Stimulated activated naive CD4-positive, alpha-beta T cell (primary cell): ENCODE measurements around the gene VMAC.
A peak's percentile ranks its signal among the peaks of the same experiment; 100 is the strongest.

Experiments used
- DNase-seq, 6 experiments: peaks; one replicate each; lab custom pipeline; 2025; lab: John Stamatoyannopoulos, UW

The VMAC gene

GRCh38 chr19:5905114-5905778 lies 574 bp downstream of the VMAC start:
- peak in 2 of 6 experiments; percentile 27 to 37 for DNase-seq

GRCh38 chr19:5907241-5907640 lies 2.6 kb downstream of the VMAC start:
- DNase-seq: no peak

DNA sequence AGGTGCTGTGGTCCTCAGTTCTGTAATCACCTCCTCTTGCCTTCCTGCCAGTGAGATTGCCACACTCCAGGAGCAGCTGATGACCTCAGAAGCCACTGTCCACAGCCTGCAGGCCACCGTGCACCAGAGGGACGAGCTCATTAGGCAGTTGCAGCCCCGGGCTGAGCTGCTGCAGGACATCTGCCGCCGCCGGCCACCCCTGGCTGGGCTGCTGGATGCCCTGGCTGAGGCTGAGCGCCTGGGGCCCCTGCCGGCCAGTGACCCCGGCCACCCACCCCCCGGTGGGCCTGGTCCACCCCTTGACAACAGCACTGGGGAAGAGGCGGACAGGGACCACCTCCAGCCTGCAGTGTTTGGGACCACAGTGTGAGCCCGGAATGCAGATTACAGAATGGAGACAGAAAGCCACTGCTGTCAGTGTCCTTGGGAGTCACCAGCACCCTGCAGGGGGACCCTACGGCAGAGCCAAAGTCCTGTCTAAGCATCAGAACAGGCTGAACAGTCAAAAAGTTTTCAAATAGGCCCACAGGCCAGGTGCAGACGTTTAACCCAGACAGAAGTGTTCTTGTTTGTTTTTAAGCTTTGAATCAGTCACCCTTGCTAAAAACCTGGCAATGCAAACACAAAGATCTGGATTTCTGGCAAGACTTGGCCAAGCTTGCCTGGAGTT lies 4.2 kb downstream of the VMAC start:
- no peak for DNase-seq

- DNase-seq: no peak
Observed at GRCh38 chr19:5910638-5910907, 5.9 kb downstream of the VMAC start.

GRCh38 chr19:5911366-5911765 lies 6.7 kb downstream of the VMAC start:
- DNase-seq: no peak

DNA sequence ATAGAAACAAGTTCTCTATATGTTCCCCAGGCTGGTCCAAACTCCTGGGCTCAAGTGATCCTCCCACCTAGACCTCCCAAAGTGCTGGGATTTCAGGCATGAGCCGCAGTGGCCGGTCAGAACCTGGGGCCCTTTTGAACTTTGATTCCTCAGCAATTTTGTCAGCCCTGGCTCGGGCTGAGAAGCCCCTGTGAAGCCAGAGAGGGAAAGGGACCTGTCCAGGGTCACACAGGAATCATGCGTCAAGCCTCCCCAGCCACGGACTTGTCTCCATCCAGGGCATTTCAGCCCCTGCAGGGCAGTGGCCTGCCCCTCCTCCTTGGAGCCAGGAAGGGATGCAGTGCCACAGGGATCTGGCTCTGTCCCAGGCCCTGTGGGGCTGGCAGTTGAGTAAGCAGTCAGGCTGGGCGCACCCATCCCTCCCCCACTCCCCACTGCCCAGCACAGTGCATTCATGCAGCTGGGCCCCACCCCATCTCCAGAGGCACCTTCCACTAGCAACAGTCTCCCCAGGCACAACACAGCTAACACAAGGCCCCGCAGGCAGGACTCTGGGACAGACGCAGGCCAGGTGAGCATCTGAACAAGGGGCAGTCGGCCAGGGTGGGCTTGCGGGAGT lies 9.2 kb downstream of the VMAC start, which contains the start of gene CAPS:
TSS of gene CAPS (plus strand) at position 516 of the 619 bp plus-strand sequence. CDS start 153 bp downstream, outside the sequence.
- DNase-seq: no peak

GRCh38 chr19:5914358-5914774 lies 9.7 kb downstream of the VMAC start:
- DNase-seq: no peak

DNA sequence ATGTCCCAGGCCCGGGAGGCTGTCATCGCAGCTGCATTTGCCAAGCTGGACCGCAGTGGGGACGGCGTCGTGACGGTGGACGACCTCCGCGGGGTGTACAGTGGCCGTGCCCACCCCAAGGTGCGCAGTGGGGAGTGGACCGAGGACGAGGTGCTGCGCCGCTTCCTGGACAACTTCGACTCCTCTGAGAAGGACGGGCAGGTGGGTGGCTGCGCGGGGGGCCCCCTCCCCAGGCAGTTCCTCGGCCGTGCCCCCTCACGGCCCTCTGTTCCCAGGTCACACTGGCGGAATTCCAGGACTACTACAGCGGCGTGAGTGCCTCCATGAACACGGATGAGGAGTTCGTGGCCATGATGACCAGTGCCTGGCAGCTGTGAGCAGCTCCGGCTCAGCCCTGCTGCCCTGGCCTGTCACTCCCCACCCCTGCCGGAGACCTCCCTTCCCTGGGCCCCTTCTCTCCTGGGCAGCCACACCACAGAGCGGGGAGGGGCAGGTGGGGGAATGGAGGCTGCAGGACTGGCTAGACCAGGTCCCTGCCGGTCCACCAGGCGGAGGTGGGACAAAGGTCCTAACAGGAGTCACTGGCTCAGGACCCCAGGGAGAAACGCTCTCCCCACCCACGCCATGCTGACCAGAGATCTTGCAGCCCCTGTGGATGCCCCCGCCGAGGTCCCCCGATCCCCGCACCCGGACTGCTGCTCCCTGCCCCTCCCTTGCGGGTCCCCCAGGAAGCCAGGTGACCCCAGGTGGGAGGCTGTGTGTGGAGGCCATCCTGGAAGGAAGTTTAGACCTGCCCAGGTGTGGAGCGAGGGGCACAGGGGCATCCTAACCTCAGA lies 10.5 kb downstream of the VMAC start:
- DNase-seq: no peak

- no peak for DNase-seq
Observed at GRCh38 chr19:5915782-5916165, 11.1 kb downstream of the VMAC start.

GRCh38 chr19:5916181-5916708 lies 11.6 kb downstream of the VMAC start:
- DNase-seq: no peak

GRCh38 chr19:5917431-5918107 lies 12.9 kb downstream of the VMAC start:
- DNase-seq: no peak

- DNase-seq: no peak
Observed at GRCh38 chr19:5918463-5919079, 13.9 kb downstream of the VMAC start.

DNA sequence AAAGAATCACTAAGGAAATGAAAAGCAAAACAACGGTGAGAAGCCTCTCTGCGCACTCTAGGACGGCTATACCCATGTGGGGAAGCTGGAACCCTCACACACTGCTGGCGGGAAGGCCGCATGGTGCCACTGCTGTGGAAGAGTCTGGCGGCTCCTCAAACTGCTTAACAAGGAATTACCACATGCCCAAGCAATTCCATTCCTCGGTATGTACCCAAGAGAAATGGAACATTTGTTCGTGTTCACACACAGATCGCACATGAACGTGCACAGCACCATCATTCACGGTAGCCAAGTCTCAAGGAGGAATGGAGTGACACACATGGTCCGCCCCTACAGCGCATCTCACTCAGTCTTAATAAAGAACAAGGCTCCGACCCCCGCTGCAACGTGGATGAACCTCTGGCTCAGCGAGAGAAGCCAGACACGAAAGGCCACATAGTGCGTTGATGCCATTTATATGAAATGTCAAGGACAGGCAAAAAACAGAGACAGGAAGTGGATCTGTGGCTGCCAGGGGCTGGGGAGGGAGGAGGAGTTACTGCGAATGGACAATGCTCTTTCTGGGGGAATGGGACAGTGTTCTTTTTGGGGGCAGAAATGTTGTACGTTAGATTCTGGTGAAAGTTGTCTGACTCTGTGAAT lies 17.0 kb downstream of the VMAC start:
- DNase-seq: no peak

GRCh38 chr19:5922161-5922545 lies 17.5 kb downstream of the VMAC start:
- DNase-seq: no peak

DNA sequence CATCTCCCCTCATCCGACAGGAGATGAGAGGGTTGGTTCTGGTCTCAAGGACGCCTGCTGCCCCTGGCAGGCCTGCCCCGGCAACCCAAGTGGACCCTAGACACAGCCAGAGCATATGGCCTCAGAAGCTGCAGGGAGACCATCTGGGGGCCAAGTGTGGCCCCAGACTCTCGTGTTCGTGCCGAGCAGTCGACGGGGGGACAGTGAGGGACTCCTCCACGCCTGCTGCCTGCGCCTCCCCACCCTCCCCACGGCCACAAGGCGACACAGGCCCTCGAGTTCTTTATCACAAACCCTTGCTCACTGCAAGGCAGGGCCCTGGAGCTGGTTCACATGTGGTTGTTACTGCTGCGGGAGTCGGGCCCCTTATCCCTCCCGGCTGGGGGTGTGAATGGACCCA lies 18.7 kb downstream of the VMAC start:
- no peak for DNase-seq

DNA sequence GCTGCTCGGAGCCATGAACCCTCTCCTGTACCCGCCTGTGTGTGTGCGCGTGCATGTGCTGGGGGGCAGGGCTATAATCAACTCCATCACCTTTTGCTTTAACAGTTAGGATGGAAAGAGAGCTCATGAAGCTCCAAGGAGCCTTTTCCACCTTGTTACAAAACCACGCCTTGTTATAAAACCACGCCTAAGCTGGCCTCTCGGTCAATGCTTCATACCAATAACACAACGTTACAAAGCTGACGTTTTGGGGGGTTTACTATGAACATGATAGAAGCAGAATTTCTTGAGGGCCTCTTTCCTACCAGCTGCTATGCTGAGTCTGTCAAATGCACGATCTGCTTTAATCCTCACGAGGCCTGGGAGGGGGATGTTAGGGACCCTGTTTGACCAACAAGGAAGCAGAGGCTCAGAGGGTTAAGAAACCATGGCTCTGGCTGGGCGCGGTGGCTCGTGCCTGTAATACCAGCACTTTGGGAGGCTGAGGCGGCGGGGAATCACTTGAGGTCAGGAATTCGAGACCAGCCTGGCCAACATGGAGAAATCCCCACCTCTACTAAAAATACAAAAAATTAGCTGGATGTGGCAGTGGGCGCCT lies 21.3 kb downstream of the VMAC start:
- DNase-seq: no peak

- no peak for DNase-seq
Observed at GRCh38 chr19:5926641-5927440, 22.2 kb downstream of the VMAC start.

DNA sequence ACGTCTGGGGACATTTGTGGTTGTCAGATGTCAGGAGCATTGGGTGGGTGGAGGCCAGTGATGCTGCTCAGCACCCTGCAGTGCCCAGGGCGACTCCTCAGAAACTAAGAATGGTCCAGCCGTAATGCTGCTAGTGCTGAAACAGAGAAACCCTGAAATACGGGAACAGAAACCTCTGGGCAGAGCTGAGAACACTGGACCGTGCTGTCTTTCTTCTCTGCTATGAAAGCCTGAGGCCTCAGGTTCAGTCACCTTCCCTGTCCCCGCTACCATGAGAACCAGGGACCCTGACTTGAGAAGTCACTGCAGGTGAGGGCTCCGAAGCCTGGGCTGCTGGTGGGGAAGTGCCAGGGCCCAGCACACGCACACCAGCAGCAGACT lies 22.8 kb downstream of the VMAC start:
- no peak for DNase-seq

DNA sequence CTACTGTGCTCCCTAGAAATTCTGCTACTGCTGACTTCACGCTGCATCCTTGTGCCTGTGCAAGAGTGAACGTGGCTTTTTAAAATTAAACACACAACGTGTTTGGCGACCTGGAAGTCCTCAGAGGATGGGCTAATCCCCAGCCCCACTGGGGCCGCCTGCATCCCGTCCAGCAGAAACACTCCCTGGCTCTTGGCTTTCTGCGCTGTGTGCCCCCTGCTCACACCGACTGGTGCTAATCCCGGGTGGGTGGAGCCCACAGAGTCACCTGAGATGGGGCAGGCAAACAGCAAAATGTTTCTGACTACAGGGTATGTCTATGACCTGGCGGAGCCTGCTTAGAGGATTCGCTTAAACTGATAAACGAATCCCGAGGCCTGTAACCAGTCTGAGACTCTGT lies 24.5 kb downstream of the VMAC start:
- no peak for DNase-seq

DNA sequence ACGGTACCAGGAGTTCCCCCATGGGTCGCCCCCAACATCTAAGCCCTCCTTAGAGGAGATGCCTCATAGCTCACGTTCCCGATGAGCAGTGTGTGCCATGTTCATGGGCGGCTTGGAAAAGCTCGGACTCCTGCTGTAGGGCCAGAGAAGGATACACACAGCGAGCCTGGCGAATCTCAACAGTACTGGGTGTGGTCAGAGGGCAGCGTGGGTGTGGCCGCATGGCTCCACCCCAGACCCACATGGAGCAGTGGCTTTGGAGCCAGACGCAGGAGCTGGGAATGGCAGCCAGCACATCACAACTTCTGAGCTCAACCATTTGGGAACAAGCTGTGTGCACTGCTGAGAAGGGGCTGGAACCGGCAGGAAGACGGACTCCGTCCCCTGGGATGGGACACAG lies 25.0 kb downstream of the VMAC start:
- no peak for DNase-seq
